Activated CD8-positive, alpha-beta memory T cell treated with anti-CD3 and anti-CD28 coated beads for 24 hours (primary cell): ENCODE results near the gene AKAP9.
"Not testable (repeated sequence)": the region's sequence is repeated elsewhere in the genome, so short reads cannot be mapped to it uniquely, and the experiment has no call there.

Source experiments
- DNase-seq: peaks from one replicate; pipeline ENCODE4 v3.0.0-alpha.2; 2020

The AKAP9 gene

DNA sequence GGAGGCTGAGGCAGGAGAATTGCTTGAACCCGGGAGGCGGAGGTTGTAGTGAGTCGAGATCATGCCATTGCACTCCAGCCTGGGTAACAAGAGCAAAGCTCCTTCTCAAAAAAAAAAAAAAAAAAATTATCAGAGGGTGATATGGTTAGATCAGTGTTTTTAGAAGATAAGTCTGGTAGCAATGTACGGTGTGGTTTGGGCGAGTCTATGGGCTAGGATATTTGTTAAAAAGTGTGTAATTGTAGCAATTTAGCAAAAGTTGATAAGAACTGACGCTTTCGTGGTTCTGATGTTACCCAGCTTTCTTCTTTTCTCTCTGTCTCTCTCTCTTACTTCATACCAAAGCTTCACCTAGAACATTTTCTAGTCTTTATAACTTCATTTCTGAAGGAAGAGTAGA, 200.5 kb downstream of the AKAP9 start:
- DNase-seq = no peak

GRCh38 chr7:92142791-92143190, 202.1 kb downstream of the AKAP9 start:
- not testable (repeated sequence) for DNase-seq

- not testable (repeated sequence) for DNase-seq
Measured at GRCh38 chr7:92143192-92143880, 202.7 kb downstream of the AKAP9 start.

DNA sequence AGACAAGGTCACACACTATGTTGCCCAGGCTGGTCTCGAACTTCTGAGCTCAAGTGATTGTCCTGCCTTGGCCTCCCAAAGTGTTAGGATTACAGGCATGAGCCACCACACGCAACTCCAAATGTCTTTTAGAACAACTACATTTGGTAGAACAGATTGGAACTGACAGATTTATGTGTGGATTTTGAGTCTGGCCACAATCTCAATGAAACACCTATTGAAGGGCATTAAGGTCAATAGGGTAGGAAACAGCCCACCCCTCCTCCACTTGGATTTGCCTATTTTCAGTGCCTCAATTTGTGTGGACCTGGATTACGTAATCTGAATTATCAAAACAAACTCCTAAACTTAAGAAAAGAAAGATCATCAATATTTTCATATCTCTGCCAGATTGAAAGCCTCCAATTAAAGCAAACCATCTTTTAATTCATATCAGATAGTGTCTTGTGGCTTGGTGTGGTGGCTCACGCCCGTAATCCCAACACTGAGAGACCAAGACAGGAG, 209.1 kb downstream of the AKAP9 start:
- DNase-seq = no peak

DNA sequence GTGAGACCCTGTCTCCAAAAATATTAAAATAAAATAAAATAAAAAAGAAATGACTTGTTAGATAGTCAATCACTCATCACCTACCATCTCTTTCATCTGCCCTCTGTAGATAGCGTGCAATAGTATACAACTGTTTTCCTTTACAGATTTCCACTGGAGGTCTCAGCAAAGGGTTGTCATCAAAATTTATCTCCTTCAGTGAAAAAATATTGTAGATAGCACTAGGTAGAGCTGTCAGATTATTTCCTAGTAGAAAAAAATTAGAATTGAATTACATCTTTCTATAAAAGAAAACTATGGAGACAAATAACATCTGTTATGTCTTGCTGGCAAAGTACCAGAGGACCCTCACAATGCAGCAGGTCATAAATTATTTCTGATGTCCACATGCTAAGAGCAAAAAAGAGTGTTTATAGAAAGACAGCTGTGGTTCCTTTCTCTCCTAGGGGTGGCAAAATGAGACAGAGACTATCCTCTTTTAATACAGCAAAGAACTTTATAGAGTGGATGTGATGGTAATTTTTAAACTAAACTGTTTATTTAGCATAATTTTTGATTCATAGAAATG, 209.9 kb downstream of the AKAP9 start:
- no peak for DNase-seq

DNA sequence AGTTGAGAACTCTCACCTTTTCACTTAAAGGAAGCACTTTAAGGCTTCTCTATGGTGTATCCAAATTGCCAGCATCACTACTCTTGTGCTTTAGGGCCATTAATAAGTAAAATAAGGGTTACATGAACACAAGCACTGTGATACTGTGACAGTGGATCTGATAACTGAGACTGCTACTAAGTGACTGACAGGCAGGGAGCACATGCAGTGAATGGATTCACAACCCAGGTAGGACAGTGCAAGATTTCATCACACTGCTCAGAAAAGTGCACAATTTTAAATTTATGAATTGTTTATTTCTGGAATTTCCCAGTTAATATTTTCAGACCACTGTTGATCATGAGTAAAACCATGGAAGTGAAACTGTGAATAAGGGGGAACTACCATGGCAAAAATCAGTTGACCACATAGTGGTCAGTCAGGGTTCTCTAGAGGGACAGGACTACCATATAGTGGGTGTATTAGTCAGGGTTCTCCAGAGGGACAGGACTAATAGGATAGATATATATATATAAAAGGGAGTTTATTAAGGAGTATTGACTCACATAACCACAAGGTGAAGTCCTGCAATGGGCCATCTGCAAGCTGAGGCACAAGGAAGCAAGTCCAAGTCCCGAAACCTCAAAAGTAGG, 214.6 kb downstream of the AKAP9 start:
- no peak for DNase-seq

GRCh38 chr7:92156990-92157389, 216.3 kb downstream of the AKAP9 start:
- DNase-seq = no peak

DNA sequence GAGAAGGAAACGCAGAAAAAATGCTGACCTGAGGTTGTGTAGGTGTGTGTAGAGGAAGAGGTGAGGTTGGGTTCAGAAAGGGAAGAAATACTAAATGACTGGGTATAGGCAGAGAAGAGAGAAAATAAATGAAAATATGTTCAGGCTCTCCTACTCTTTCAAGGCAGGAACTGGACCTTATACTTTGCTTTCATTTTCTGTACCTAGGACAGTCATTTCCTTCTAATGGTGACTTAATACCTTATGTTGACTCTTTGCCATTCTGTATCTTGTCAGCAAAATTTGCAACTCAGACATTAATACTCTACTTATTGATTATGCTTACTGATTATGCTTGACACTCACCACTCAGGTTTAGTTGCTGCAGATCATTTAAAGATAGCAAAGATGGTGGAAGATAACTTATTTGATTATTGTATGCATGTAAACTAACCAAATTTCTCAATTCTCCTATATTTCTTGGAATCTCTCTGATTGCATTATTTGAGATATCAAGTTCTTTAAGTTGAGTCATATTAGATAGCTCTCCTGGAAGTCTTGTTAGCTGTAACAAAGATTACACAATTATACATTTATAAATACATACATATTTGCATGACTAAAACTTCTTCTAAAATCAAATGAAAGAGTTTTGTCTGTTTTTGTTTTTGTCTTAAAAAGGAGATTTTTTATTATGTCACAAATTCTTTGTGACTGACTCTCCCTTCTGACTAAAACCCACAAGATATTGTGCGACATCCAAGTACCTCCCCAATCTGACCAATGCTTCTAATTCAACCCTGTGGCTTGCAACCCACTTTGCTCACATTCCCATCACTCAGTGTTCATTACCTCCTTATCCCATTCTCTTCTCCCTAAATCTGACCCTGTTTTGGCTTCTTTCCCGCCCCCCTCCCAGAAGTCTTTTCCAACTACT, 218.3 kb downstream of the AKAP9 start:
- no peak for DNase-seq
